HepG2 (cell line): ENCODE data around the gene BICDL1. TPM values are rescaled to one million over a fixed set of nuclear protein-coding genes. Genes with fewer than 3 reads are reported as not detected.

Source experiments
- ARID2 ChIP-seq: sonication (generic); formaldehyde crosslinking; IDR thresholded peaks from 2 replicates; pipeline ENCODE4 v1.8.1; 2022; ENCODE audit warnings: mild to moderate bottlenecking, missing genetic modification reagents, borderline replicate concordance
- EHMT2 ChIP-seq: fragments of 200-600 bp; sonication (generic); IDR thresholded peaks from 2 replicates; pipeline ENCODE4 v1.7.0; 2017; ENCODE audit warnings: antibody characterized with exemption, low read depth, low read length, borderline replicate concordance
- HMG20A ChIP-seq: IDR thresholded peaks from 2 replicates; pipeline ENCODE4 v1.6.1; 2016; ENCODE audit warnings: borderline replicate concordance
- MYC ChIP-seq: sonication (generic); formaldehyde crosslinking; IDR thresholded peaks from 2 replicates; pipeline ENCODE4 v1.9.0; 2021; ENCODE audit warnings: missing genetic modification reagents, borderline replicate concordance
- NAIF1 ChIP-seq: sonication (generic); formaldehyde crosslinking; IDR thresholded peaks from 2 replicates; pipeline ENCODE4 v1.5.0; 2020; ENCODE audit warnings: mild to moderate bottlenecking, missing genetic modification reagents, borderline replicate concordance
- NR0B2 ChIP-seq: sonication (generic); formaldehyde crosslinking; IDR thresholded peaks from 2 replicates; pipeline ENCODE4 v1.4.0; 2020; ENCODE audit warnings: mild to moderate bottlenecking, missing genetic modification reagents
- PAWR ChIP-seq: sonication (generic); formaldehyde crosslinking; IDR thresholded peaks from 2 replicates; pipeline ENCODE4 v1.4.0; 2020; ENCODE audit warnings: missing genetic modification reagents, mild to moderate bottlenecking, borderline replicate concordance
- TCF7 ChIP-seq: sonication (generic); IDR thresholded peaks from 2 replicates; pipeline ENCODE4 v1.6.1; 2016; ENCODE audit warnings: antibody characterized with exemption, low read depth
- TRAFD1 ChIP-seq: sonication (generic); formaldehyde crosslinking; IDR thresholded peaks from 2 replicates; pipeline ENCODE4 v1.5.1; 2020; ENCODE audit warnings: missing genetic modification reagents, mild to moderate bottlenecking, borderline replicate concordance
- U2AF1 ChIP-seq: fragments of 200-400 bp; formaldehyde crosslinking; optimal IDR thresholded peaks from 2 replicates; pipeline ENCODE3; 2017; ENCODE audit warnings: mild to moderate bottlenecking, low read depth, low read length
- YEATS4 ChIP-seq: sonication (generic); formaldehyde crosslinking; IDR thresholded peaks from 2 replicates; pipeline ENCODE4 v1.4.0; 2020; ENCODE audit warnings: missing genetic modification reagents, borderline replicate concordance
- ZBTB21 ChIP-seq: sonication (generic); formaldehyde crosslinking; IDR thresholded peaks from 2 replicates; pipeline ENCODE4 v1.4.0; 2020; ENCODE audit warnings: missing genetic modification reagents
- ZBTB40 ChIP-seq, 2 experiments: fragments of 450-650 bp in 1 of 2; sonication (generic) in 1 of 2; formaldehyde crosslinking in 1 of 2; IDR thresholded peaks; 2 replicates each; pipeline versions ENCODE4 v1.6.1 to v1.8.0; 2016 to 2022; ENCODE audit warnings: antibody characterized with exemption in 1 of 2, mild to moderate bottlenecking in 1 of 2, missing genetic modification reagents in 1 of 2
- ZFP41 ChIP-seq: sonication (generic); formaldehyde crosslinking; IDR thresholded peaks from 2 replicates; pipeline ENCODE4 v1.4.0; 2020; ENCODE audit warnings: mild to moderate bottlenecking, missing genetic modification reagents, borderline replicate concordance
- ZNF670 ChIP-seq: sonication (generic); formaldehyde crosslinking; IDR thresholded peaks from 2 replicates; pipeline ENCODE4 v1.8.0; 2022; ENCODE audit warnings: mild to moderate bottlenecking, missing genetic modification reagents, borderline replicate concordance
- ZNF775 ChIP-seq: sonication (generic); formaldehyde crosslinking; IDR thresholded peaks from 2 replicates; pipeline ENCODE4 v1.4.0; 2020; ENCODE audit warnings: missing genetic modification reagents, mild to moderate bottlenecking, moderate library complexity, borderline replicate concordance
- ZNF878 ChIP-seq: sonication (generic); formaldehyde crosslinking; IDR thresholded peaks from 2 replicates; pipeline ENCODE4 v1.8.1; 2023; ENCODE audit warnings: mild to moderate bottlenecking, missing genetic modification reagents, moderate library complexity
- polyA plus RNA-seq, 8 experiments: library from polyadenylated mRNA; depleted of rRNA in 3 of 8; stranded (reverse) in 7 of 8; unstranded in 1 of 8; fragments of >200 nt; fragmentation: Illumina TruSeq in 4 of 8; extraction: Trizol in 4 of 8; gene quantifications; 2 replicates each; pipeline versions ENCODE4 v1.2.1 to v1.2.3, GENCODE V29; 2011 to 2016; ENCODE audit warnings: low read depth in 4 of 8, missing spikeins in 1 of 8, mixed read lengths in 1 of 8; ENCODE audit not compliant: insufficient read depth in 1 of 8
- total RNA-seq, 5 experiments: library from RNA; depleted of rRNA; stranded (reverse); fragments of >200 nt; fragmentation: Illumina TruSeq; extraction: Trizol; gene quantifications; 2 replicates each; pipeline ENCODE4 v1.2.3, GENCODE V29; 2016; ENCODE audit warnings: low read depth in 1 of 5

Gene BICDL1
- total and polyA plus RNA-seq, 2 of the 13 experiments (the other 11 are each of a cell fraction or from before 2014, with no cell fraction given) = 3.6 to 9.7 TPM

GRCh38 chr12:119988472-119989360 lies at the start of gene BICDL1 (continued):
- no peak for TF ChIP-seq ZBTB40 (IDR thresholded peaks at IDR 0.05)
- TF ChIP-seq ZBTB40 (CRISPR knock-in tag; IDR thresholded peaks at IDR 0.05) = no peak
- TF ChIP-seq ZNF775 (CRISPR knock-in tag) = no peak
- no peak for TF ChIP-seq TCF7
- TF ChIP-seq ZNF878 (CRISPR knock-in tag) = no peak
- no peak; the same call in 1 of the 2 replicates for TF ChIP-seq YEATS4
- no peak for TF ChIP-seq ARID2
- no peak for TF ChIP-seq TRAFD1
- TF ChIP-seq ZFP41 = no peak
- no peak for TF ChIP-seq MYC (CRISPR knock-in tag)
- TF ChIP-seq NAIF1 (CRISPR knock-in tag) = no peak
- no peak for TF ChIP-seq U2AF1
- TF ChIP-seq HMG20A (CRISPR knock-in tag) = no peak
- TF ChIP-seq NR0B2 (CRISPR knock-in tag) = no peak
- TF ChIP-seq PAWR (CRISPR knock-in tag) = no peak
- no peak for TF ChIP-seq EHMT2
- TF ChIP-seq ZBTB21 (CRISPR knock-in tag) = no peak
- TF ChIP-seq ZNF670 (CRISPR knock-in tag) = no peak
